Activated gamma-delta T cell treated with anti-CD3 and anti-CD28 coated beads, Interleukin-2, amount 50 U/mL, for 16 hours (primary cell): ENCODE data around the gene EIF3D.

Source experiments
- DNase-seq: peaks from one replicate; pipeline ENCODE4 v3.0.0-alpha.2; 2020; ENCODE audit warnings: low read depth

Gene EIF3D

GRCh38 chr22:36506637-36507517, 22.1 kb downstream of the EIF3D start, which contains the start of gene FOXRED2:
Gene FOXRED2 (minus strand): TSS chr22:36507040. CDS start chr22:36506422, 618 bp downstream.
- DNase-seq, result peak; percentile 78

- DNase-seq, result no peak
Measured at GRCh38 chr22:36505998-36506635, 22.8 kb downstream of the EIF3D start.

- no peak for DNase-seq
Measured at GRCh38 chr22:36497910-36498665, 30.9 kb downstream of the EIF3D start.

GRCh38 chr22:36493690-36494110, 35.3 kb downstream of the EIF3D start:
- no peak for DNase-seq

GRCh38 chr22:36492109-36492508, 36.9 kb downstream of the EIF3D start:
- DNase-seq, result no peak

- no peak for DNase-seq
Measured at GRCh38 chr22:36491155-36491554, 37.8 kb downstream of the EIF3D start.

GRCh38 chr22:36486619-36487384, 42.2 kb downstream of the EIF3D start:
- peak; percentile 56 for DNase-seq

GRCh38 chr22:36481393-36482168, 47.4 kb downstream of the EIF3D start, which contains the start of gene TXN2:
Gene TXN2 (minus strand): TSS chr22:36481640. CDS start chr22:36480837, 803 bp downstream.
- DNase-seq, result peak; percentile 92

GRCh38 chr22:36480941-36481392, 48.0 kb downstream of the EIF3D start:
- DNase-seq, result no peak

- no peak for DNase-seq
Measured at GRCh38 chr22:36478966-36479365, 50.0 kb downstream of the EIF3D start.

- DNase-seq, result no peak
Measured at GRCh38 chr22:36475341-36475740, 53.6 kb downstream of the EIF3D start.

GRCh38 chr22:36472689-36473088, 56.3 kb downstream of the EIF3D start:
- no peak for DNase-seq

GRCh38 chr22:36471341-36471821, 57.6 kb downstream of the EIF3D start:
- DNase-seq, result no peak

- no peak for DNase-seq
Measured at GRCh38 chr22:36470994-36471331, 58.0 kb downstream of the EIF3D start.

- peak; percentile 72 for DNase-seq
Measured at GRCh38 chr22:36470162-36470993, 58.6 kb downstream of the EIF3D start.

- DNase-seq, result no peak
Measured at GRCh38 chr22:36469094-36469710, 59.8 kb downstream of the EIF3D start.

- DNase-seq, result no peak
Measured at GRCh38 chr22:36467946-36468345, 61.0 kb downstream of the EIF3D start.

- no peak for DNase-seq
Measured at GRCh38 chr22:36467042-36467810, 61.7 kb downstream of the EIF3D start.

- no peak for DNase-seq
Measured at GRCh38 chr22:36466258-36466657, 62.7 kb downstream of the EIF3D start.
